K562 (cell line): ENCODE results near the gene MYH15. TPM values are rescaled to one million over a fixed set of nuclear protein-coding genes. Genes with fewer than 3 reads are reported as not detected.

Experiments used
- ATAC-seq: fragments of 200-7000 bp; cut with Tn5 transposase; 3 replicates; pipeline ENCODE4 v1.9.1; 2020; ENCODE audit warnings: moderate library complexity
- BruUV-seq: library from RNA; stranded (reverse); fragments of 400-500 nt; replicated peaks from 2 replicates; lab custom pipeline; 2021; lab: Mats Ljungman, UMichigan
- CTCF ChIA-PET: fragments of 300-600 bp; formaldehyde crosslinking; extraction: SDS; loops from one replicate; lab custom pipeline; 2021; ENCODE audit warnings: low intra/inter-chr PET ratio; lab: Yijun Ruan, JAX
- POLR2A ChIA-PET: fragments of 300-600, 350-650 bp; sonication (Branson Sonifier 250); formaldehyde crosslinking; extraction: SDS; loops from one replicate; lab custom pipeline; 2021; ENCODE audit warnings: antibody characterized with exemption, inconsistent platforms; lab: Yijun Ruan, JAX
- DNase-seq, 4 experiments: peaks; one replicate each; pipeline versions ENCODE4 v3.0.0 to v3.0.0-alpha.2; 2011 to 2018; ENCODE audit warnings: low spot score in 3 of 4, mixed read lengths in 3 of 4; ENCODE audit errors: extremely low read depth in 1 of 4
- FAIRE-seq: peaks from 2 replicates; lab custom pipeline; 2011; peaks lifted over from hg19 to GRCh38; lab: Jason Lieb, UNC
- H2AFZ ChIP-seq: 2 replicates; pipeline ENCODE4 v1.6.0; 2011; ENCODE audit warnings: low read depth, low read length, control low read depth, inconsistent platforms
- H3K27ac ChIP-seq: fragments of 200-600 bp; 3 replicates; pipeline ENCODE4 v1.8.0; 2011; ENCODE audit warnings: low read depth, mild to moderate bottlenecking, control low read depth, inconsistent platforms, low read length, moderate library complexity, mixed read lengths; ENCODE audit errors: extremely low read depth
- H3K27me3 ChIP-seq, 2 experiments: fragments of 300-600 bp in 1 of 2; 2 replicates in 1 of 2; 3 replicates in 1 of 2; pipeline versions ENCODE4 v1.6.0 to v1.8.0; 2011; ENCODE audit warnings: inconsistent platforms in 2 of 2, low read length in 2 of 2, mild to moderate bottlenecking in 1 of 2, mixed read lengths in 1 of 2, moderate library complexity in 1 of 2; ENCODE audit not compliant: control insufficient read depth in 2 of 2, insufficient read depth in 2 of 2
- H3K36me3 ChIP-seq: fragments of 300-600 bp; 3 replicates; pipeline ENCODE4 v1.8.0; 2011; ENCODE audit warnings: mild to moderate bottlenecking, low read length, inconsistent platforms; ENCODE audit not compliant: control insufficient read depth, insufficient read depth
- H3K4me1 ChIP-seq, 2 experiments: fragments of 200-600 bp in 1 of 2; replicated peaks in 1 of 2; 2 replicates in 1 of 2; 3 replicates in 1 of 2; pipeline versions ENCODE4 v1.5.1 to v1.8.0; 2011; ENCODE audit warnings: inconsistent platforms in 2 of 2, low read length in 2 of 2, mild to moderate bottlenecking in 1 of 2, mixed read lengths in 1 of 2, moderate library complexity in 1 of 2; ENCODE audit not compliant: control insufficient read depth in 2 of 2, insufficient read depth in 2 of 2
- H3K4me2 ChIP-seq: 2 replicates; pipeline ENCODE4 v1.6.1; 2011; ENCODE audit warnings: low read length, control low read depth, inconsistent platforms, mixed read lengths; ENCODE audit not compliant: insufficient read depth
- H3K4me3 ChIP-seq: fragments of 200-600 bp; sonication (generic), shearing (Covaris generic); 2 replicates; pipeline ENCODE4 v1.5.1; 2016; ENCODE audit warnings: control low read depth, inconsistent platforms
- H3K79me2 ChIP-seq: fragments of 200-600 bp; 3 replicates; pipeline ENCODE4 v1.8.0; 2011; ENCODE audit warnings: low read length, inconsistent platforms; ENCODE audit not compliant: control insufficient read depth, insufficient read depth
- H3K9ac ChIP-seq, 2 experiments: 2 replicates each; pipeline versions ENCODE4 v1.6.0 to v1.6.1; 2011; ENCODE audit warnings: low read depth in 2 of 2, low read length in 2 of 2, control low read depth in 1 of 2, inconsistent platforms in 1 of 2, mild to moderate bottlenecking in 1 of 2, mixed read lengths in 1 of 2; ENCODE audit not compliant: insufficient read depth in 1 of 2
- H3K9me1 ChIP-seq: one replicate; pipeline ENCODE4 v1.6.0; 2011; ENCODE audit warnings: inconsistent platforms, mild to moderate bottlenecking, low read length, moderate library complexity; ENCODE audit not compliant: control insufficient read depth, insufficient read depth
- H3K9me3 ChIP-seq: replicated peaks from 2 replicates; pipeline ENCODE4 v1.5.1; 2011; ENCODE audit warnings: low read depth, low read length, inconsistent platforms; ENCODE audit not compliant: control insufficient read depth, insufficient read depth
- H4K20me1 ChIP-seq: replicated peaks from 2 replicates; pipeline ENCODE4 v1.6.1; 2011; ENCODE audit warnings: low read length, inconsistent platforms, mixed read lengths; ENCODE audit not compliant: control insufficient read depth, insufficient read depth
- ARHGAP35 ChIP-seq: fragments of 450-650 bp; IDR thresholded peaks from 2 replicates; pipeline ENCODE4 v1.6.1; 2018; ENCODE audit not compliant: partially characterized antibody
- ARNT ChIP-seq, 2 experiments: fragments of 450-650 bp; IDR thresholded peaks; 2 replicates each; pipeline ENCODE4 v1.6.1; 2016; ENCODE audit warnings: mild to moderate bottlenecking in 1 of 2
- ESRRA ChIP-seq: fragments of 450-650 bp; IDR thresholded peaks from 2 replicates; pipeline ENCODE4 v1.6.1; 2014; ENCODE audit warnings: low read depth, mild to moderate bottlenecking, moderate library complexity, borderline replicate concordance
- KLF16 ChIP-seq: IDR thresholded peaks from 2 replicates; pipeline ENCODE4 v1.6.1; 2016; ENCODE audit warnings: antibody characterized with exemption
- MCM2 ChIP-seq: fragments of 450-650 bp; IDR thresholded peaks from 2 replicates; pipeline ENCODE4 v1.6.1; 2017; ENCODE audit warnings: low read depth, mild to moderate bottlenecking
- NCOA6 ChIP-seq: fragments of 450-650 bp; IDR thresholded peaks from 2 replicates; pipeline ENCODE4 v1.6.1; 2017; ENCODE audit warnings: mild to moderate bottlenecking
- NFIX ChIP-seq: fragments of 250-450 bp; sonication (Bioruptor Pico); IDR thresholded peaks from 2 replicates; pipeline ENCODE4 v1.4.0; 2020; ENCODE audit warnings: low read depth, mild to moderate bottlenecking, moderate library complexity
- PCBP2 ChIP-seq: fragments of 200-400 bp; formaldehyde crosslinking; IDR thresholded peaks from 2 replicates; pipeline ENCODE4 v1.6.1; 2018; ENCODE audit warnings: low read length, low read depth, mild to moderate bottlenecking, moderate library complexity; ENCODE audit not compliant: poor library complexity, severe bottlenecking
- RBM14 ChIP-seq: fragments of 200-400 bp; formaldehyde crosslinking; IDR thresholded peaks from 2 replicates; pipeline ENCODE4 v1.6.1; 2018; ENCODE audit warnings: low read depth, mild to moderate bottlenecking, low read length, moderate library complexity, borderline replicate concordance; ENCODE audit not compliant: insufficient read depth
- RBM22 ChIP-seq: fragments of 200-400 bp; formaldehyde crosslinking; IDR thresholded peaks from 2 replicates; pipeline ENCODE4 v1.6.1; 2018; ENCODE audit warnings: low read length, low read depth; ENCODE audit not compliant: poor library complexity, severe bottlenecking
- SAFB2 ChIP-seq: fragments of 200-400 bp; formaldehyde crosslinking; IDR thresholded peaks from 2 replicates; pipeline ENCODE4 v1.6.1; 2018; ENCODE audit warnings: borderline replicate concordance, low read length, low read depth, moderate library complexity; ENCODE audit not compliant: severe bottlenecking
- SLC30A9 ChIP-seq: fragments of 250-450 bp; sonication (Bioruptor Pico); IDR thresholded peaks from 2 replicates; pipeline ENCODE4 v1.8.0; 2022; ENCODE audit warnings: mild to moderate bottlenecking, moderate library complexity
- SP1 ChIP-seq: sonication (generic); formaldehyde crosslinking; IDR thresholded peaks from 2 replicates; pipeline ENCODE4 v1.8.1; 2022; ENCODE audit warnings: mild to moderate bottlenecking, missing genetic modification reagents
- SP2 ChIP-seq: IDR thresholded peaks from 2 replicates; pipeline ENCODE4 v1.6.1; 2011; ENCODE audit warnings: mild to moderate bottlenecking, low read depth, low read length, moderate library complexity; ENCODE audit not compliant: poor library complexity, severe bottlenecking; ENCODE audit errors: extremely low read depth
- ZBTB49 ChIP-seq: sonication (generic); formaldehyde crosslinking; IDR thresholded peaks from 2 replicates; pipeline ENCODE4 v1.8.0; 2022; ENCODE audit warnings: missing genetic modification reagents, mild to moderate bottlenecking, borderline replicate concordance
- ZNF140 ChIP-seq: fragments of 250-450 bp; sonication (Bioruptor Pico); IDR thresholded peaks from 2 replicates; pipeline ENCODE4 v1.8.0; 2021; ENCODE audit warnings: moderate library complexity, mild to moderate bottlenecking, inconsistent platforms
- WGBS: fragments of 100-300 bp; shearing (Covaris generic); methylation state at CpG from one replicate; pipeline ENCODE4 v1.1.6; 2016; ENCODE audit warnings: low coverage, mixed read lengths; ENCODE audit not compliant: insufficient coverage; ENCODE audit errors: missing lambda C conversion rate; 5-methylcytosine and 5-hydroxymethylcytosine counted together
- in situ Hi-C: fragments of 300-500 bp; cut with MboI; formaldehyde crosslinking; loops from 4 replicates; pipeline ENCODE4 v1.15.0; 2018; ENCODE audit warnings: inconsistent platforms, mixed read lengths
- intact Hi-C: fragments of 100-400 bp; cut with micrococcal nuclease; formaldehyde crosslinking; loops from 2 replicates; pipeline ENCODE4 v1.14.2; 2022
- polyA plus RNA-seq, 8 experiments: library from polyadenylated mRNA; depleted of rRNA in 4 of 8; stranded (reverse) in 5 of 8; unstranded in 3 of 8; fragments of >200 nt; fragmentation: Nextera tagmentation in 2 of 8; fragmentation: Illumina TruSeq in 1 of 8; extraction: Ambion mirVana in 2 of 8; extraction: Trizol in 1 of 8; gene quantifications; 2 replicates each; pipeline versions ENCODE4 v1.2.1 to v1.2.3, GENCODE V29; 2011 to 2014; ENCODE audit warnings: inconsistent platforms in 1 of 8, missing spikeins in 1 of 8
- total RNA-seq, 7 experiments: library from RNA; depleted of rRNA in 6 of 7; stranded (reverse); fragments of >200 nt in 6 of 7; fragmentation: Illumina TruSeq in 2 of 7; extraction: Trizol in 2 of 7; gene quantifications; 2 replicates each; pipeline versions ENCODE4 v1.2.1 to v1.2.3, GENCODE V29; 2011 to 2021; ENCODE audit warnings: low replicate concordance in 1 of 7
- TF ChIP-seq, protein P1 (sequence below), 2 experiments: IDR thresholded peaks in 1 of 2; conservative IDR thresholded peaks in 1 of 2; 2 replicates each; pipeline ENCODE4 v1.6.1; 2016; ENCODE audit warnings: low read depth in 2 of 2, mild to moderate bottlenecking in 1 of 2, missing compliant biosample characterization in 1 of 2, missing genetic modification characterization in 1 of 2, moderate library complexity in 1 of 2

Gene MYH15
- total and polyA plus RNA-seq, 9 of the 15 experiments (the other 6 are each of a cell fraction or from before 2014, with no cell fraction given), result 0.03 to 0.29 (median 0.12) TPM

- in situ Hi-C loops (loop anchor here (25.0 kb wide), 1 partner anchor 426 kb away; no protein-coding TSS in a partner anchor), intact Hi-C loops (loop anchor here (5.0 to 10.0 kb wide), 3 partner anchors 121 to 1252 kb away; no protein-coding TSS in a partner anchor)
- CTCF ChIA-PET, result no interaction called here
- Histone ChIP-seq H3K79me2 (no peaks in the 10 kb centered on the region), H3K4me3 (no peak overlapping the region), H3K27ac (no peak overlapping the region), H3K4me1 (no peaks in the 10 kb centered on the region; a peak in 1 of 5 replicates), H3K36me3 (no peaks in the 10 kb centered on the region), H3K9me3 (no peaks in the 10 kb centered on the region), H3K27me3 (peaks cover 0 to 3% of the 10 kb centered on the region in 2 experiments; a peak in 1 of 5 replicates), H3K9me1 (no peaks in the 10 kb centered on the region), H3K9ac (no peak overlapping the region), H3K4me2 (no peak overlapping the region), H4K20me1 (no peaks in the 10 kb centered on the region), H2AFZ (no peak overlapping the region)
- ATAC-seq, result no peak
- FAIRE-seq, result no peak
- WGBS, result 0% methylated on average over 3 of the region's 3 CpGs
- no peak for DNase-seq
- no TSS peak for BruUV-seq
- POLR2A ChIA-PET, result interaction anchor here (1.6 kb wide), 1 partner anchor 9 kb away, joined by 4 read pairs; no protein-coding TSS in a partner anchor
- TF ChIP-seq SP2, result no peak
- no peak for TF ChIP-seq ZBTB49
- no peak for TF ChIP-seq NCOA6
- TF ChIP-seq SAFB2, result no peak
- TF ChIP-seq ARNT (IDR thresholded peaks at IDR 0.05), result no peak
- TF ChIP-seq ESRRA, result no peak
- no peak for TF ChIP-seq RBM14
- no peak for TF ChIP-seq ZNF140 (CRISPR knock-in tag)
- no peak for TF ChIP-seq KLF16
- no peak for TF ChIP-seq SP1 (CRISPR knock-in tag)
- no peak for TF ChIP-seq RBM22
- no peak for TF ChIP-seq PCBP2
- no peak for TF ChIP-seq SLC30A9 (CRISPR knock-in tag)
- TF ChIP-seq, protein P1, sequence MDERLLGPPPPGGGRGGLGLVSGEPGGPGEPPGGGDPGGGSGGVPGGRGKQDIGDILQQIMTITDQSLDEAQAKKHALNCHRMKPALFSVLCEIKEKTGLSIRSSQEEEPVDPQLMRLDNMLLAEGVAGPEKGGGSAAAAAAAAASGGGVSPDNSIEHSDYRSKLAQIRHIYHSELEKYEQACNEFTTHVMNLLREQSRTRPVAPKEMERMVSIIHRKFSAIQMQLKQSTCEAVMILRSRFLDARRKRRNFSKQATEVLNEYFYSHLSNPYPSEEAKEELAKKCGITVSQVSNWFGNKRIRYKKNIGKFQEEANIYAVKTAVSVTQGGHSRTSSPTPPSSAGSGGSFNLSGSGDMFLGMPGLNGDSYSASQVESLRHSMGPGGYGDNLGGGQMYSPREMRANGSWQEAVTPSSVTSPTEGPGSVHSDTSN (CRISPR knock-in tag; IDR thresholded peaks at IDR 0.05; ENCODE audit: low read depth), result no peak
- TF ChIP-seq, protein P1 (tag; conservative IDR thresholded peaks at IDR 0.05; ENCODE audit: low read depth), result no peak
- no peak for TF ChIP-seq MCM2
- no peak for TF ChIP-seq ARHGAP35
- no peak for TF ChIP-seq NFIX (CRISPR knock-in tag)
These were observed 24.1 kb downstream of the MYH15 start for GRCh38 chr3:108486338-108486737.
